ENCODE measurements around the gene DCLK1. TPM values are rescaled to one million over a fixed set of nuclear protein-coding genes. Genes with fewer than 3 reads are reported as not detected.

Gene DCLK1
- total and polyA plus RNA-seq, 7 donors: 0.98 to 15.1 (median 3.9) TPM

GRCh38 chr13:35909837-35910540 is 221.2 kb downstream of the DCLK1 start:
- ATAC-seq: no peak
- no peak overlapping the region for H3K27ac ChIP-seq
- no peaks in the 10 kb centered on the region for H3K9me3 ChIP-seq
- no peak overlapping the region for H3K4me3 ChIP-seq
- no peak for DNase-seq
- WGBS, 3 donors: 86 to 91% (median 89%) methylated on average over 8 of the region's 8 CpGs
- TF ChIP-seq, protein P1, sequence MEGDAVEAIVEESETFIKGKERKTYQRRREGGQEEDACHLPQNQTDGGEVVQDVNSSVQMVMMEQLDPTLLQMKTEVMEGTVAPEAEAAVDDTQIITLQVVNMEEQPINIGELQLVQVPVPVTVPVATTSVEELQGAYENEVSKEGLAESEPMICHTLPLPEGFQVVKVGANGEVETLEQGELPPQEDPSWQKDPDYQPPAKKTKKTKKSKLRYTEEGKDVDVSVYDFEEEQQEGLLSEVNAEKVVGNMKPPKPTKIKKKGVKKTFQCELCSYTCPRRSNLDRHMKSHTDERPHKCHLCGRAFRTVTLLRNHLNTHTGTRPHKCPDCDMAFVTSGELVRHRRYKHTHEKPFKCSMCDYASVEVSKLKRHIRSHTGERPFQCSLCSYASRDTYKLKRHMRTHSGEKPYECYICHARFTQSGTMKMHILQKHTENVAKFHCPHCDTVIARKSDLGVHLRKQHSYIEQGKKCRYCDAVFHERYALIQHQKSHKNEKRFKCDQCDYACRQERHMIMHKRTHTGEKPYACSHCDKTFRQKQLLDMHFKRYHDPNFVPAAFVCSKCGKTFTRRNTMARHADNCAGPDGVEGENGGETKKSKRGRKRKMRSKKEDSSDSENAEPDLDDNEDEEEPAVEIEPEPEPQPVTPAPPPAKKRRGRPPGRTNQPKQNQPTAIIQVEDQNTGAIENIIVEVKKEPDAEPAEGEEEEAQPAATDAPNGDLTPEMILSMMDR (IDR thresholded peaks at IDR 0.05): no peak
- intact Hi-C loops (cut with DNase I): no loop called here
- no peaks in the 10 kb centered on the region for H3K4me1 ChIP-seq
- no peaks in the 10 kb centered on the region for H3K27me3 ChIP-seq (ENCODE audit: insufficient read depth in 3 of 3, low read length in 2 of 3)
- H3K36me3 ChIP-seq (ENCODE audit: insufficient read depth in 1 of 2, low read depth in 1 of 2): no peaks in the 10 kb centered on the region

DNA sequence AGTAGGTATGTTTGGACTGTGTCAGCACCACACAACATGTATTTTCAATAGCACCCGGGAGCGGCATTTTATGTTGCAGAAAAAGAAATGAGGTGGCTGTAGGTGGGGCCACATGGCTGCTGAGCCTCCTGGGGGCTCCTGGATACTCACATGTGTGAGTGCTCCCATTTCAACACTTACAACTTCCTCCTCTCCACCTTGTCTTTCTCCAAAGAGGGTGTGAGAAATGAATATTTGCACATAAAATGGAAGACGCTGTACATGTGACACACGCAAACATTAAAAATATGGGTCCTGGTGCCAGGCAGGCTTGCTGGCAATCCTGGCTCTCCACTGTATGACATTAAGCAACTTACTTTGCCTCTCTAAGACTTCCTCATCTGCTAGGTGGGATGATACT is 222.1 kb downstream of the DCLK1 start:
- DNase-seq: no peak
- no peaks in the 10 kb centered on the region for H3K27me3 ChIP-seq (ENCODE audit: insufficient read depth in 3 of 3, low read length in 2 of 3)
- no peaks in the 10 kb centered on the region for H3K9me3 ChIP-seq
- H3K27ac ChIP-seq: no peak overlapping the region
- 73 to 92% (median 90%) methylated on average over 4 of the region's 4 CpGs for WGBS, 3 donors
- TF ChIP-seq, protein P1 (IDR thresholded peaks at IDR 0.05): no peak
- no peaks in the 10 kb centered on the region for H3K36me3 ChIP-seq (ENCODE audit: insufficient read depth in 1 of 2, low read depth in 1 of 2)
- intact Hi-C loops (cut with DNase I): no loop called here
- ATAC-seq: no peak
- no peaks in the 10 kb centered on the region for H3K4me1 ChIP-seq
- no peak overlapping the region for H3K4me3 ChIP-seq

DNA sequence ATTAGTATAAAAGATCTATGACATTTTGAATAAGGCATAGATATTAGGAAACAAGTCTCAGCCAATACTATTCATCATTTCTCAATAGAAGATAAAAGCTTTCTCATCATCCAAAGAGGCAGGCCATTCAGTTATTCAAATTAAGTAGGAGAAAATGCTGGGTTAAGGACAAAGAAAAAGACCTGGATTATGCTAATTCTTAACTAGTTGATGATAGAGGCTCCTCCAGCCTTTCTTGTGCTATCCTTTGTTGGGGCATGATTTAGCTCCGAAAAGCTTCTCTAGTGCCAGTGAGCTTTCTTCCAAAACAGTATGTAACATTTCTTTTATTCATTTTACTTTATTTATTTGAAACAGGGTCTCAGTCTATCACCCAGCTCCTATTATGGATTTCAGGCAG is 223.0 kb downstream of the DCLK1 start:
- no peaks in the 10 kb centered on the region for H3K27me3 ChIP-seq (ENCODE audit: insufficient read depth in 3 of 3, low read length in 2 of 3)
- 92 to 97% (median 95%) methylated on average over 1 of the region's 1 CpG for whole genome bisulfite sequencing, 3 donors
- ATAC-seq: no peak
- H3K9me3 ChIP-seq: no peaks in the 10 kb centered on the region
- H3K36me3 ChIP-seq (ENCODE audit: insufficient read depth in 1 of 2, low read depth in 1 of 2): no peaks in the 10 kb centered on the region
- no peak for DNase-seq
- H3K27ac ChIP-seq: no peak overlapping the region
- intact Hi-C loops (cut with DNase I): no loop called here
- TF ChIP-seq, protein P1 (IDR thresholded peaks at IDR 0.05): no peak
- H3K4me3 ChIP-seq: no peak overlapping the region
- no peaks in the 10 kb centered on the region for H3K4me1 ChIP-seq

- no peaks in the 10 kb centered on the region for H3K36me3 ChIP-seq (ENCODE audit: insufficient read depth in 1 of 2, low read depth in 1 of 2)
- intact Hi-C loops (cut with DNase I): no loop called here
- H3K27me3 ChIP-seq (ENCODE audit: insufficient read depth in 3 of 3, low read length in 2 of 3): no peaks in the 10 kb centered on the region
- no peaks in the 10 kb centered on the region for H3K4me1 ChIP-seq
- ATAC-seq (no peak), DNase-seq (no peak)
- TF ChIP-seq, protein P1 (IDR thresholded peaks at IDR 0.05): no peak
- H3K27ac ChIP-seq: no peak overlapping the region
- no peaks in the 10 kb centered on the region for H3K9me3 ChIP-seq
- H3K4me3 ChIP-seq: no peak overlapping the region
- 46 to 78% (median 56%) methylated on average over 4 of the region's 4 CpGs for WGBS, 3 donors
Measured at GRCh38 chr13:35906636-35907035, 224.5 kb downstream of the DCLK1 start.

GRCh38 chr13:35903075-35903474 is 228.1 kb downstream of the DCLK1 start:
- no peaks in the 10 kb centered on the region for H3K27me3 ChIP-seq (ENCODE audit: insufficient read depth in 3 of 3, low read length in 2 of 3)
- intact Hi-C loops (cut with DNase I): no loop called here
- ATAC-seq (no peak), DNase-seq (no peak)
- no peaks in the 10 kb centered on the region for H3K36me3 ChIP-seq (ENCODE audit: insufficient read depth in 1 of 2, low read depth in 1 of 2)
- H3K4me3 ChIP-seq: no peak overlapping the region
- H3K27ac ChIP-seq: no peak overlapping the region
- no peaks in the 10 kb centered on the region for H3K9me3 ChIP-seq
- TF ChIP-seq, protein P1 (IDR thresholded peaks at IDR 0.05): no peak
- no peaks in the 10 kb centered on the region for H3K4me1 ChIP-seq
- WGBS, 3 donors: 68 to 93% (median 78%) methylated on average over 1 of the region's 1 CpG
